Ectodermal cell (in vitro differentiated cells): Measurements from ENCODE around the gene AKR1E2.

Experiments used
- H3K27ac ChIP-seq: 2 replicates; pipeline ENCODE4 v1.7.0; 2013; ENCODE audit warnings: mild to moderate bottlenecking, low read depth, low read length; ENCODE audit not compliant: insufficient read depth, poor library complexity, severe bottlenecking
- H3K27me3 ChIP-seq: 2 replicates; pipeline ENCODE4 v1.7.0; 2013; ENCODE audit warnings: mild to moderate bottlenecking, low read length; ENCODE audit not compliant: insufficient read depth, control insufficient read depth, poor library complexity, severe bottlenecking
- H3K36me3 ChIP-seq: one replicate; pipeline ENCODE4 v1.7.0; 2013; ENCODE audit warnings: low read length; ENCODE audit not compliant: control insufficient read depth, insufficient read depth
- H3K4me1 ChIP-seq: one replicate; pipeline ENCODE4 v1.7.0; 2013; ENCODE audit warnings: low read length; ENCODE audit not compliant: control insufficient read depth, insufficient read depth
- H3K4me3 ChIP-seq: 2 replicates; pipeline ENCODE4 v1.7.0; 2013; ENCODE audit warnings: low read depth, low read length, control low read depth; ENCODE audit not compliant: insufficient read depth
- H3K9me3 ChIP-seq: 2 replicates; pipeline ENCODE4 v1.7.0; 2013; ENCODE audit warnings: mild to moderate bottlenecking, low read length, moderate library complexity; ENCODE audit not compliant: control insufficient read depth
- WGBS, 2 experiments: methylation state at CpG; one replicate each; pipeline ENCODE4 v1.1.7; 2013; ENCODE audit warnings: missing lambda C conversion rate in 2 of 2; 5-methylcytosine and 5-hydroxymethylcytosine counted together

The AKR1E2 gene

GRCh38 chr10:4825456-4825867 lies 545 bp upstream of the AKR1E2 start:
- no peak overlapping the region for H3K4me3 ChIP-seq
- 95 to 96% methylated on average over 16 of the region's 16 CpGs for WGBS, 2 experiments
- H3K27me3 ChIP-seq = peaks cover 31% of the 10 kb centered on the region
- no peaks in the 10 kb centered on the region for H3K36me3 ChIP-seq
- no peaks in the 10 kb centered on the region for H3K9me3 ChIP-seq
- no peak overlapping the region for H3K27ac ChIP-seq
- H3K4me1 ChIP-seq = peaks cover 4% of the 10 kb centered on the region

DNA sequence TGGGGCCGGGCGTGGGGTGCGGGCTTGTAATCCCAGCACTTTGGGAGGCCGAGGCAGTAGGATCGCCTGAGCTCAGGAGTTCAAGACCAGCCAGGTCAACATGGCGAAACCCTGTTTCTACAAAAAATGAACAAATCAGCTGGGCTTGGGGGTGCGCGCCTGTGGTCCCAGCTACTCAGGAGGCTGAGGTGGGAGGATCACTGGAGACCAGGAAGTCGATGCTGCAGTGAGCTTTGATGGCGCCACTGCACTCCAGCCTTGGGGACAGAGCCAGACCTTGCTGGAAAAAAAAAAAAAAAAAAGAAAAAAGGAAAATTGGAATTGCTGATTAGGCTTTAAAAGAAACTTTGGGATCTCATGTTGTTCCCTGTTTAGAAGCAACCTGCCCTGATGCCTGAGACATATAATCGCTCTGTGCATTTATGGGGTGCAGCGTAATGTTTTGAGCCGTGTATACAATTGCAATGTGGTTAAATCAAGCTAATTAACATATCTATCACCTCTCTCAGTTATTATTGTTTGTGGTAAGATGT lies 851 bp downstream of the AKR1E2 start:
- H3K4me1 ChIP-seq = peaks cover 4% of the 10 kb centered on the region
- H3K9me3 ChIP-seq = no peaks in the 10 kb centered on the region
- peak overlapping the region; percentile 38 for H3K27ac ChIP-seq
- WGBS, 2 experiments = 62 to 63% methylated on average over 11 to 12 of the region's 13 CpGs
- H3K4me3 ChIP-seq = peak overlapping the region; percentile 45
- peaks cover 31% of the 10 kb centered on the region for H3K27me3 ChIP-seq
- H3K36me3 ChIP-seq = no peaks in the 10 kb centered on the region

GRCh38 chr10:4828005-4828404 lies 2.0 kb downstream of the AKR1E2 start:
- no peak overlapping the region for H3K27ac ChIP-seq
- no peaks in the 10 kb centered on the region for H3K36me3 ChIP-seq
- 72 to 85% methylated on average over 7 to 8 of the region's 8 CpGs for WGBS, 2 experiments
- peaks cover 31% of the 10 kb centered on the region for H3K27me3 ChIP-seq
- peaks cover 4% of the 10 kb centered on the region for H3K4me1 ChIP-seq
- H3K9me3 ChIP-seq = no peaks in the 10 kb centered on the region
- no peak overlapping the region for H3K4me3 ChIP-seq

GRCh38 chr10:4830551-4830950 lies 4.5 kb downstream of the AKR1E2 start:
- WGBS, 2 experiments = 88 to 91% methylated on average over 7 to 8 of the region's 8 CpGs
- Histone ChIP-seq H3K4me1 (peaks cover 4% of the 10 kb centered on the region), H3K27me3 (peaks cover 26% of the 10 kb centered on the region), H3K36me3 (no peaks in the 10 kb centered on the region), H3K4me3 (no peak overlapping the region), H3K9me3 (no peaks in the 10 kb centered on the region), H3K27ac (no peak overlapping the region)

GRCh38 chr10:4831091-4831490 lies 5.1 kb downstream of the AKR1E2 start:
- WGBS, 2 experiments = 89 to 94% methylated on average over 5 of the region's 5 CpGs
- Histone ChIP-seq H3K36me3 (no peaks in the 10 kb centered on the region), H3K9me3 (no peaks in the 10 kb centered on the region), H3K4me3 (no peak overlapping the region), H3K27me3 (peaks cover 21% of the 10 kb centered on the region), H3K27ac (no peak overlapping the region), H3K4me1 (peaks cover 4% of the 10 kb centered on the region)

- no peak overlapping the region for H3K27ac ChIP-seq
- WGBS, 2 experiments = 96 to 98% methylated on average over 7 of the region's 7 CpGs
- no peak overlapping the region for H3K4me3 ChIP-seq
- H3K9me3 ChIP-seq = no peaks in the 10 kb centered on the region
- H3K27me3 ChIP-seq = no peaks in the 10 kb centered on the region
- no peaks in the 10 kb centered on the region for H3K4me1 ChIP-seq
- no peaks in the 10 kb centered on the region for H3K36me3 ChIP-seq
Observed at GRCh38 chr10:4833286-4833685, 7.3 kb downstream of the AKR1E2 start.

GRCh38 chr10:4834898-4835405 lies 8.9 kb downstream of the AKR1E2 start:
- Histone ChIP-seq H3K27me3 (no peaks in the 10 kb centered on the region), H3K9me3 (no peaks in the 10 kb centered on the region), H3K4me1 (no peaks in the 10 kb centered on the region), H3K4me3 (no peak overlapping the region), H3K36me3 (no peaks in the 10 kb centered on the region), H3K27ac (no peak overlapping the region)
- whole genome bisulfite sequencing, 2 experiments = 94 to 98% methylated on average over 4 of the region's 4 CpGs

DNA sequence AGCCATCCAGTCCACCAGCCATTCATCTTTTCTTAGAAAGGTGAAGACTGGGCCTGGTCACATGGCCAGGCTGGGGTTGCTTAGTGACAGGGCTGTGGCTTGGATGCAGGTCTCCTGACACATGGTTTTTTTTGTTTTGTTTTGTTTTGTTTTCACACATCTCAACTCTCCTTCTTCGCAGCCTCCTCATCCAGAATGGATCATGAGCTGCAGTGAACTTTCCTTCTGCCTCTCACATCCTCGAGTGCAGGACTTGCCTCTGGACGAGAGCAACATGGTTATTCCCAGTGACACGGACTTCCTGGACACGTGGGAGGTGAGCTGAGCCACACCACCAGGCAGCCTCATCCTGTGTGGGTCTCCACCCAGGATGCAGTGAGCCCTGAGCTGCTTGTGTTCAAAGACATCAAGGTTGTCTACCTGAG lies 9.5 kb downstream of the AKR1E2 start:
- no peaks in the 10 kb centered on the region for H3K4me1 ChIP-seq
- H3K9me3 ChIP-seq = no peaks in the 10 kb centered on the region
- no peak overlapping the region for H3K27ac ChIP-seq
- no peaks in the 10 kb centered on the region for H3K36me3 ChIP-seq
- H3K27me3 ChIP-seq = no peaks in the 10 kb centered on the region
- no peak overlapping the region for H3K4me3 ChIP-seq
- 89 to 92% methylated on average over 5 of the region's 5 CpGs for WGBS, 2 experiments

DNA sequence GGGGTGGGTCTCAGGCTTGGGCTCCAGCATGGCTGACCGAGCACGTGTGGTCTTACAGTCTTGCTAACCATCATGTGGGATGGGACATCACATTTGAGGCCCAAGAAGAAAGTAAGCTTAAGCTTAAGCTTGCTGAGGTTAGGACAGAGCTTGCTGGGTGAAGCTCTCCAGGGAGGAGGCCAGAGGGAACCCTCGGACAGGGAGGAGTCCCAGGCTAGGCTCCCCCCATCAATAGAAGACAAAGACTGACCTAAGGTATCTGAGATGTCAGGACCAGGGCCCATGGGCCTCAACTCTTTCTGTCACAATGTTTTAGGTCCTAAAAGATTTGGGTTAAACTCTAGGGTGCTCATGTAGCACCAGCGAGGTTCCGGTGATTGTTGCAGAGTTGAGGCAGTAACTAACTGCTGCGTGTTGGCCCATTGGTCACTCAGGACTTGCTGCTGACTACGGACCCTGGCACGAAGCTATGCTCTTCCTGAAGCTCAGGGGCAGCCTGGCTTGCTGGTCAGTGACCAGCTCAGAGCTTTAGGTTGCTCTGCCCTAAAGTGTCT lies 10.5 kb downstream of the AKR1E2 start:
- Histone ChIP-seq H3K4me1 (no peaks in the 10 kb centered on the region), H3K27ac (no peak overlapping the region), H3K27me3 (no peaks in the 10 kb centered on the region), H3K9me3 (no peaks in the 10 kb centered on the region), H3K4me3 (no peak overlapping the region), H3K36me3 (peaks cover 3% of the 10 kb centered on the region)
- WGBS, 2 experiments = 95 to 96% methylated on average over 8 of the region's 8 CpGs

DNA sequence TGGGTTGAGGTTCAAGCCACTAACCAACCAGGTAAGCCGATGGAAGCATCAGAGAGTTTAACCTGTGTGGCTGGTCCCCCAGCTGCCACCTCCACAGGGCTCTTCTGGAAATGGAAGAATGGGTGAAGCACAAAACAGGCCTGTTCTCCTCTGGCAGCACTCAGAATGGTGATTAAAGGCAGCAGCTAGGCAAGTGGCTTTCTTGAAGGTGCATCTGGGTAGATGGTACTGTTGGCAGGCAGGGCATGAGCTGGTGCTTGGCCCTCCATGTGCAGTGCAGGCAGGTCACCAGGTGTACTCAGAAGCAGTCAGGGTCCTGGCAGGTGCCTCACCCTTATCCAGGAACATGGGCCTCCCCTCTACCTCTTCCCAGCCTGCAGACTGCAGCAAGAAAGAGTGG lies 11.5 kb downstream of the AKR1E2 start:
- WGBS, 2 experiments = 94 to 97% methylated on average over 1 of the region's 1 CpG

More for the DNA sequence above, 11.5 kb downstream of the AKR1E2 start:
- no peak overlapping the region for H3K27ac ChIP-seq
- no peak overlapping the region for H3K4me3 ChIP-seq
- H3K4me1 ChIP-seq = no peaks in the 10 kb centered on the region
- no peaks in the 10 kb centered on the region for H3K27me3 ChIP-seq
- H3K9me3 ChIP-seq = no peaks in the 10 kb centered on the region
- H3K36me3 ChIP-seq = peaks cover 3% of the 10 kb centered on the region
